Parathyroid adenoma (tissue), 2 donors: ENCODE data around the gene SPINT2.

Experiments used
- H2AFZ ChIP-seq: fragments of 300-600 bp; sonication (generic); one replicate; pipeline ENCODE4 v1.7.0; 2017; ENCODE audit warnings: antibody characterized with exemption, mild to moderate bottlenecking
- H3K27ac ChIP-seq: fragments of 300-600 bp; sonication (generic); one replicate; pipeline ENCODE4 v1.7.0; 2017
- H3K27me3 ChIP-seq: fragments of 300-600 bp; sonication (generic); one replicate; pipeline ENCODE4 v1.7.0; 2017; ENCODE audit warnings: low read length; ENCODE audit not compliant: control insufficient read depth, insufficient read depth
- H3K36me3 ChIP-seq: fragments of 300-600 bp; sonication (generic); one replicate; pipeline ENCODE4 v1.7.0; 2017; ENCODE audit warnings: low read length; ENCODE audit not compliant: control insufficient read depth, insufficient read depth
- H3K4me1 ChIP-seq: fragments of 300-600 bp; sonication (generic); one replicate; pipeline ENCODE4 v1.7.0; 2017; ENCODE audit warnings: control low read depth
- H3K4me2 ChIP-seq: fragments of 300-600 bp; sonication (generic); one replicate; pipeline ENCODE4 v1.7.0; 2017; ENCODE audit warnings: low read length
- H3K4me3 ChIP-seq: fragments of 300-600 bp; sonication (generic); one replicate; pipeline ENCODE4 v1.7.0; 2017; ENCODE audit warnings: low read depth, low read length
- H3K79me2 ChIP-seq: fragments of 300-600 bp; sonication (generic); one replicate; pipeline ENCODE4 v1.7.0; 2017; ENCODE audit warnings: control low read depth
- H3K9ac ChIP-seq: fragments of 300-600 bp; sonication (generic); one replicate; pipeline ENCODE4 v1.7.0; 2017; ENCODE audit warnings: mild to moderate bottlenecking
- H3K9me3 ChIP-seq: fragments of 300-600 bp; sonication (generic); one replicate; pipeline ENCODE4 v1.7.0; 2017; ENCODE audit warnings: low read length; ENCODE audit not compliant: control insufficient read depth
- TF ChIP-seq, protein P1 (sequence below): fragments of 300-600 bp; sonication (generic); IDR thresholded peaks from one replicate; pipeline ENCODE4 v1.7.0; 2017; ENCODE audit warnings: antibody characterized with exemption, mild to moderate bottlenecking
- donor health status: primary hyperparathyroidism.

SPINT2 gene

DNA sequence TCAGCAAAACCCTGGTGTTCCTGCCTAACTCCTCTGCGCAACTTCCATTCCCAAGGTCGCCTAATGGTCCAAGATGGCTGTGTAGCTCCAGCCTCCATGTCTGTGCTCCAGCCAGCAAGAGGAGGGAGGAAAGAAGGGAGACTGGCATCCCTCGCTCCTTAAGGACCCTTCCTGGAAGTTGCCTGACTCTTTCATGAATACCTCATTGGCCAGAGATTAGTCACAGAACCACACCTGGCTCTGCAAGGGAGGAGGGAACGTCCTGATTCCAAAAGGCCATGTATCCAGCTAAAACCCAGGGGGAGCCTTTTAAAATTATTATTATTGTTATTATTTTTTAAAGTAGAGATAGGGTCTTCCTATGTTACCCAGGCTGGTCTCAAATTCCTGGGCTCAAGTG, 60.1 kb downstream of the SPINT2 start:
- Histone ChIP-seq H2AFZ (no peak overlapping the region), H3K36me3 (no peaks in the 10 kb centered on the region), H3K9ac (no peak overlapping the region), H3K9me3 (no peaks in the 10 kb centered on the region), H3K4me3 (no peak overlapping the region), H3K27me3 (no peaks in the 10 kb centered on the region), H3K27ac (no peak overlapping the region), H3K4me1 (no peaks in the 10 kb centered on the region), H3K4me2 (no peak overlapping the region), H3K79me2 (no peaks in the 10 kb centered on the region)
- TF ChIP-seq, protein P1, sequence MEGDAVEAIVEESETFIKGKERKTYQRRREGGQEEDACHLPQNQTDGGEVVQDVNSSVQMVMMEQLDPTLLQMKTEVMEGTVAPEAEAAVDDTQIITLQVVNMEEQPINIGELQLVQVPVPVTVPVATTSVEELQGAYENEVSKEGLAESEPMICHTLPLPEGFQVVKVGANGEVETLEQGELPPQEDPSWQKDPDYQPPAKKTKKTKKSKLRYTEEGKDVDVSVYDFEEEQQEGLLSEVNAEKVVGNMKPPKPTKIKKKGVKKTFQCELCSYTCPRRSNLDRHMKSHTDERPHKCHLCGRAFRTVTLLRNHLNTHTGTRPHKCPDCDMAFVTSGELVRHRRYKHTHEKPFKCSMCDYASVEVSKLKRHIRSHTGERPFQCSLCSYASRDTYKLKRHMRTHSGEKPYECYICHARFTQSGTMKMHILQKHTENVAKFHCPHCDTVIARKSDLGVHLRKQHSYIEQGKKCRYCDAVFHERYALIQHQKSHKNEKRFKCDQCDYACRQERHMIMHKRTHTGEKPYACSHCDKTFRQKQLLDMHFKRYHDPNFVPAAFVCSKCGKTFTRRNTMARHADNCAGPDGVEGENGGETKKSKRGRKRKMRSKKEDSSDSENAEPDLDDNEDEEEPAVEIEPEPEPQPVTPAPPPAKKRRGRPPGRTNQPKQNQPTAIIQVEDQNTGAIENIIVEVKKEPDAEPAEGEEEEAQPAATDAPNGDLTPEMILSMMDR, result no peak

DNA sequence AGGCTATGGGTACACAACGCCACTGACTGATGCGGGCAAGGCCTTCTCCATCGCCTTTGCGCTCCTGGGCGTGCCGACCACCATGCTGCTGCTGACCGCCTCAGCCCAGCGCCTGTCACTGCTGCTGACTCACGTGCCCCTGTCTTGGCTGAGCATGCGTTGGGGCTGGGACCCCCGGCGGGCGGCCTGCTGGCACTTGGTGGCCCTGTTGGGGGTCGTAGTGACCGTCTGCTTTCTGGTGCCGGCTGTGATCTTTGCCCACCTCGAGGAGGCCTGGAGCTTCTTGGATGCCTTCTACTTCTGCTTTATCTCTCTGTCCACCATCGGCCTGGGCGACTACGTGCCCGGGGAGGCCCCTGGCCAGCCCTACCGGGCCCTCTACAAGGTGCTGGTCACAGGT, 62.2 kb downstream of the SPINT2 start:
- H3K4me1 ChIP-seq, result no peaks in the 10 kb centered on the region
- H3K4me3 ChIP-seq, result no peak overlapping the region
- no peaks in the 10 kb centered on the region for H3K79me2 ChIP-seq
- H3K27ac ChIP-seq, result no peak overlapping the region
- H2AFZ ChIP-seq, result no peak overlapping the region
- no peaks in the 10 kb centered on the region for H3K36me3 ChIP-seq
- no peak overlapping the region for H3K4me2 ChIP-seq
- no peaks in the 10 kb centered on the region for H3K27me3 ChIP-seq
- TF ChIP-seq, protein P1, result no peak
- H3K9ac ChIP-seq, result no peak overlapping the region
- H3K9me3 ChIP-seq, result no peaks in the 10 kb centered on the region

DNA sequence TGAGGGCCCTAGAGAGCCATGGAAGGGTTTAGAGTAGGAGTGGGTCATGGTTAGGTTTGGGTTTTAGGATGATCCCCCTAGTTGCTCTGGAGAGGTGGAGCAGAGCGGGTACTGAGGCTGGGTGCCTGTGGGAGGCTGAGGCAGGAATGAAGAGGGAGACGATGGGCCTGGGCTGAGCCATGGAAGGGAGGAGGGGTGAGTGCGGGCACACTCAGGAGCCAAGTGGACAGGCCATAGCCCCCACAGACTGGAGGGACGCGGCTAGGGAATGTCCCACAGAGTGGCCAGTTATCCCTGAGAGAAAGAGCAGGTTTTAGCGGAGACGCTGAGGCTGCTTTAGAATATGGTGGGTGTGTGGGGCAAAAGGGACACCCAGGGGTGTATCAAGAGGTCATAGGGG, 65.3 kb downstream of the SPINT2 start:
- Histone ChIP-seq H3K9me3 (no peaks in the 10 kb centered on the region), H3K36me3 (no peaks in the 10 kb centered on the region), H3K27me3 (no peaks in the 10 kb centered on the region), H3K9ac (no peak overlapping the region), H3K4me3 (no peak overlapping the region), H3K79me2 (no peaks in the 10 kb centered on the region), H2AFZ (no peak overlapping the region), H3K4me2 (no peak overlapping the region), H3K4me1 (no peaks in the 10 kb centered on the region), H3K27ac (no peak overlapping the region)
- TF ChIP-seq, protein P1, result no peak

DNA sequence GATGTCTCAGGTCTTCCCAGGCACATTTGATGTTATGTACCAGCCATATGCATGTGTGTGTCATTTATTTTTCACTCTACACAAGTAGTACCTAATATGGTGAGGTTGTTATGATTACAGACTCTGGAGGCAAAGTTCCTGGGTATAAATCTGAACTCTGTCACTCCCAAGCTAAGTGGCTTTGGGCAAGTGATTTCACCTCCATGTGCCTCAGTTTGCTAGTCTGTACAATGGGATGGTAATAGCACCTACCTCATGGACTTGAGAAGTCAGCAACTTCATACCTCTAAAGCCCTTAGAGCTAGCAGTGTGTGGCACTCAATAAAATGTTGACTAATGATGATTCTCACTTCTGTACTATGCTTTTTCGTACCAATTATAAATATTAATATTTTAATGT, 67.4 kb downstream of the SPINT2 start:
- no peaks in the 10 kb centered on the region for H3K79me2 ChIP-seq
- no peaks in the 10 kb centered on the region for H3K36me3 ChIP-seq
- H3K27me3 ChIP-seq, result no peaks in the 10 kb centered on the region
- H2AFZ ChIP-seq, result no peak overlapping the region
- H3K4me3 ChIP-seq, result no peak overlapping the region
- H3K9me3 ChIP-seq, result no peaks in the 10 kb centered on the region
- no peak overlapping the region for H3K4me2 ChIP-seq
- TF ChIP-seq, protein P1, result no peak
- H3K9ac ChIP-seq, result no peak overlapping the region
- no peak overlapping the region for H3K27ac ChIP-seq
- H3K4me1 ChIP-seq, result no peaks in the 10 kb centered on the region

DNA sequence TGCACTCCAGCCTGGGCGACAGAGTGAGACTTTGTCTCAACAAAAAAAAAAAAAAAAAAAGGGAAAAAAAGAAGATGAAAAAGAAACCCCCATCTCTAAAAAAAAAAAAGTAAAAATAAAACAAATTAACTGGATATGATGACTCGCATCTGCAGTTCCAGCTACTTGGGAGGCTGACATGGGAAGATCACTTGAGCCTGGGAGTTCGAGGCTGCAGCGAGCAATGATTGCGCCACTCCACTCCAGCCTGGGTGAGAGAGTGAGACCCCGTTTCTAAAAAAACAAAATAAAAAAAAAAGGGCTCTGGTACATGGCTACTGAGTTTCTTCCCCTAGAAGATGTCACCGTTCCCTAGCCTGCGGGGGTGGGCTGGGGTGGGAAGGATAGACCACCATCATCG, 68.9 kb downstream of the SPINT2 start:
- Histone ChIP-seq H3K4me1 (no peaks in the 10 kb centered on the region), H3K36me3 (no peaks in the 10 kb centered on the region), H3K79me2 (no peaks in the 10 kb centered on the region), H3K4me2 (no peak overlapping the region), H3K27ac (no peak overlapping the region), H3K9ac (no peak overlapping the region), H2AFZ (no peak overlapping the region), H3K27me3 (no peaks in the 10 kb centered on the region), H3K4me3 (no peak overlapping the region), H3K9me3 (no peaks in the 10 kb centered on the region)
- TF ChIP-seq, protein P1, result no peak
